Subcutaneous adipose tissue (tissue), 4 donors: ENCODE measurements around the gene SLC29A1. TPM values are rescaled to one million over a fixed set of nuclear protein-coding genes. Genes with fewer than 3 reads are reported as not detected.

Experiments used
- CTCF ChIP-seq: fragments of 450-650 bp; IDR thresholded peaks from one replicate; pipeline ENCODE4 v1.5.1; 2016; ENCODE audit warnings: low read depth, mild to moderate bottlenecking, control low read depth, antibody characterized with exemption, moderate library complexity
- total RNA-seq, 4 donors: library from RNA; depleted of rRNA; stranded (reverse); fragments of >200 nt; gene quantifications; one replicate each; pipeline ENCODE4 v1.1.0, GENCODE V29; 2016

The SLC29A1 gene
- total RNA-seq, 4 donors from 2014 or later, result 86.3 to 150 (median 113) TPM

GRCh38 chr6:44261581-44261980, 38.2 kb downstream of the SLC29A1 start:
- no peak for TF ChIP-seq CTCF

- no peak for TF ChIP-seq CTCF
Observed at GRCh38 chr6:44262467-44263353, 39.3 kb downstream of the SLC29A1 start.

- no peak for TF ChIP-seq CTCF
Observed at GRCh38 chr6:44263354-44264100, 40.1 kb downstream of the SLC29A1 start.

DNA sequence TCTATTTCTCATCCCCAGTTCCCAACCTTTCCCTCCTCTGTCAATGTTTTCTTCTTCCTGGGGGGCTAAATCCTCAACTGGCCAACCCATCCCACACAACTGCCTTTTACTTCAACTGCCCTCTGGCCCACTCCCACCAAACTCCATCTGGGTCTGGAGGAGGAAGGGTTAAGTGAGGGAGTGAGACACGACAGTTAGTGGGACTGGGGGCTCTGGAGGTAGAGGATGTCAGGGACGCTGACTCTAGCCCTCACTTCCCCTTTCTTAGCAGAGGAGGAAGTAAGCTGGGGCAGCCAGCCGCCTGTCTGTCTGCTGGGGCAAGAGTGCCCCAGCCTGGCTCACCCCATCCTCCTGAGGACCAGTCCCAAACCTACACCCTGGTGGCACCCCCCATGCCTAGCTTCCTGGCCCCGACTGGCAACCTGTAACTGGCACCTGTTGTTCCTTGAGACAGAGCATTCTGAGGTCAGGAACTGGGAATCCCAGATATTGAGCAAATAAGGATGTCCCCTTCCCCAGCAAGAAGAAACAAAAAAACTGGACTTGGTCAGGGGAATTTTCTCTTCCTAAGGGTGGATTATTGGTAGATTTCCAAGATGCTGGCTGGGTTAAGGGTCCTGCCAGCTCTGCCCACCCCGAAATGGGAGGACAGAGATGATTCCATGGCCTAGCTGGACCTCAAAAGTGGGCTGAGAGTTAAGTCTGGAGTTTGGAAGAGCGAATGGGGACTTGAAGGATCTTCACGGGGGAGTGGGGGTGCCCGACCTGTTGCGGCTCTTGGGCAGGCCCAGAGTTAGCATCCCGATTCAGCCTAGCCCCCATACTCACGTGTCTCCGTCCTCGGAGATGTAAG, 41.0 kb downstream of the SLC29A1 start:
- no peak for TF ChIP-seq CTCF

- no peak for TF ChIP-seq CTCF
Observed at GRCh38 chr6:44265007-44265721, 41.8 kb downstream of the SLC29A1 start, which contains the start of gene NFKBIE. TSS of gene NFKBIE (minus strand) at chr6:44265551. CDS start at chr6:44265346, 205 bp downstream.

- no peak for TF ChIP-seq CTCF
Observed at GRCh38 chr6:44265722-44266233, 42.4 kb downstream of the SLC29A1 start.
